ENCODE data around the gene ATP11A. TPM values are rescaled to one million over a fixed set of nuclear protein-coding genes. Genes with fewer than 3 reads are reported as not detected.

The ATP11A gene
- total and polyA plus RNA-seq, 10 of the 15 experiments (the other 5 are each of a cell fraction or from before 2014, with no cell fraction given) = 1.4 to 69.6 (median 14.4) TPM

GRCh38 chr13:112791663-112792440 lies 102.0 kb downstream of the ATP11A start:
- Histone ChIP-seq H2AFZ (ENCODE audit: control insufficient read depth, low read depth, low read length) (no peak overlapping the region), H3K9me3 (replicated peaks; ENCODE audit: control insufficient read depth, insufficient read depth, low read length) (no peaks in the 10 kb centered on the region; the same call in 2 of the 3 replicates), H3K79me2 (ENCODE audit: control insufficient read depth, insufficient read depth, low read length) (no peaks in the 10 kb centered on the region), H3K27me3 (replicated peaks in 1 of 2; ENCODE audit: control insufficient read depth in 2 of 2, insufficient read depth in 2 of 2, low read length in 1 of 2) (no peaks in the 10 kb centered on the region), H3K9ac (ENCODE audit: control insufficient read depth, insufficient read depth, low read length) (no peak overlapping the region), H3K4me1 (ENCODE audit: control insufficient read depth, insufficient read depth, low read length) (no peaks in the 10 kb centered on the region), H3K27ac (ENCODE audit: control insufficient read depth, insufficient read depth) (no peak overlapping the region), H3K36me3 (ENCODE audit: control insufficient read depth in 2 of 2, insufficient read depth in 2 of 2, low read length in 1 of 2) (peaks cover 0 to 13% of the 10 kb centered on the region in 2 experiments; a peak in 3 of 4 replicates), H4K20me1 (ENCODE audit: control insufficient read depth, insufficient read depth) (no peaks in the 10 kb centered on the region), H3K4me3 (no peak overlapping the region), H3K4me2 (ENCODE audit: control insufficient read depth, insufficient read depth) (no peak overlapping the region)
- DNase-seq (ENCODE audit: low read depth, low spot score) = no peak
- ChIA-PET SMC1A (ENCODE audit: uncharacterized antibody, unreplicated experiment) (no interaction called here), RAD21 (ENCODE audit: unreplicated experiment) (no interaction called here), POLR2A (no interaction called here), CTCF (interaction anchor here (1.0 kb wide), 1 partner anchor 8 kb away, joined by 3 read pairs; no protein-coding TSS in a partner anchor)
- no peak for ATAC-seq
- TF ChIP-seq ZNF24 (IDR thresholded peaks at IDR 0.05) = no peak
- no peak for TF ChIP-seq TCF7 (IDR thresholded peaks at IDR 0.05; ENCODE audit: borderline replicate concordance)
- no peak for TF ChIP-seq IRF5 (IDR thresholded peaks at IDR 0.05; ENCODE audit: borderline replicate concordance)
- TF ChIP-seq DPF2 (IDR thresholded peaks at IDR 0.05) = no peak
- TF ChIP-seq RUNX3 (IDR thresholded peaks at IDR 0.05; ENCODE audit: low read length) = no peak
- TF ChIP-seq ZNF217 (IDR thresholded peaks at IDR 0.05) = no peak
- no peak for TF ChIP-seq ZBTB11 (CRISPR knock-in tag; IDR thresholded peaks at IDR 0.05)
- TF ChIP-seq NBN (IDR thresholded peaks at IDR 0.05) = no peak
- TF ChIP-seq POLR2AphosphoS2 (IDR thresholded peaks at IDR 0.05; ENCODE audit: low read depth, low read length) = no peak
- no peak for TF ChIP-seq BHLHE40 (IDR thresholded peaks at IDR 0.05; ENCODE audit: borderline replicate concordance in 1 of 2, low read depth in 2 of 2, low read length in 1 of 2)
- no peak for TF ChIP-seq SKIL (IDR thresholded peaks at IDR 0.05; ENCODE audit: low read depth, poor library complexity, severe bottlenecking)
- TF ChIP-seq CREM (IDR thresholded peaks at IDR 0.05; ENCODE audit: low read depth) = no peak
- no peak for TF ChIP-seq CBFB (IDR thresholded peaks at IDR 0.05; ENCODE audit: low read depth)
- no peak for TF ChIP-seq ESRRA (IDR thresholded peaks at IDR 0.05; ENCODE audit: low read length)
- no peak for TF ChIP-seq ZNF207 (IDR thresholded peaks at IDR 0.05; ENCODE audit: borderline replicate concordance)
- in situ Hi-C loops (cut with MboI) = no loop called here
- WGBS (ENCODE audit: insufficient coverage, insufficient replicate concordance, low lambda C conversion rate, missing lambda C conversion rate) = 95% methylated on average over 20 of the region's 20 CpGs
- no TSS peak for BruUV-seq (replicated peaks)
- no peak for FAIRE-seq
- intact Hi-C loops (cut with micrococcal nuclease; ENCODE audit: unreplicated experiment) = no loop called here

Measured in GM12878 (cell line).